Measurements from ENCODE around the gene BCOR.

DNA sequence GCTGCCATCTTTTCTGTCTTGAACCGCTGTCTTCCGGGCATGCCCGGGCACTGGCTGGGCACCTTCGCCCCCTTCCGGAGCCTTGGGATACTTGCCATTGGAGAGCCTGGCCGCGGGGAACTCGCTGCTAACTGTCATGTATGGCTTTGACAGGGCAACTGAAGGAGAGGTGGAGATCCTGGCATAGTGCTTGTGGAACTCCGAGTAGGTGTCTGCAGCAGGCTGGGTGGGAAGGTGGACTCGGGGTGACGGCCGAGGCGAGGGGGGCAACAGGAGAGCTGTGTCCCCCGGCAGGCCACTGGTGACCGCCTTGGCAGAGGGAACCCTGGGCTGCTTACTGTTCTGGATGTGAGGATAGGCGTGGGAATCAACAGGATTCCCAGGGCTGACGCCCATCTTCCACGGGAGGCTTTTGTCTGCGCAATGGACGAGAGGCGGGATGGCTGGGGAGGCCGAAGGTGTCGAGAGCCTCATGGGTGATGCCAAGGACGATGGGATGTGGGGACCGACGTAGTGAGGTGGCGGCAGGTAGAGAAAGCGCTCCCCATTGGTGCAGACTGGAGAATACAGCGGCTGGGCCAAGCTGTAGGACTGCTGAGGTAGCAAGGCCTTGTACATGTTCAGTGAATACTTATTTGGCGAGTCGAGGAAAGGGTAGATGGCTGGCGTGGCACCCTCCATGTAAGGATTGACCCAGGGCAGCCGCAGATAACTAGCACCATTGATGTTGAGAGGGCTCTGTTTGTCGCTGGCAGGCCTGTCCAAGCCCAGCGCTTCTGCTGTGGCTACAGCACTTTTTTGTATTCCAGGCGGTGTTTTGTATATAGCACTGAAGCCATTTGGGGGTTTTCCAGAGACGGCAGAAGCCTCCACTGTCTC lies 23.4 kb downstream of the BCOR start:
- TF ChIP-seq, protein P1, sequence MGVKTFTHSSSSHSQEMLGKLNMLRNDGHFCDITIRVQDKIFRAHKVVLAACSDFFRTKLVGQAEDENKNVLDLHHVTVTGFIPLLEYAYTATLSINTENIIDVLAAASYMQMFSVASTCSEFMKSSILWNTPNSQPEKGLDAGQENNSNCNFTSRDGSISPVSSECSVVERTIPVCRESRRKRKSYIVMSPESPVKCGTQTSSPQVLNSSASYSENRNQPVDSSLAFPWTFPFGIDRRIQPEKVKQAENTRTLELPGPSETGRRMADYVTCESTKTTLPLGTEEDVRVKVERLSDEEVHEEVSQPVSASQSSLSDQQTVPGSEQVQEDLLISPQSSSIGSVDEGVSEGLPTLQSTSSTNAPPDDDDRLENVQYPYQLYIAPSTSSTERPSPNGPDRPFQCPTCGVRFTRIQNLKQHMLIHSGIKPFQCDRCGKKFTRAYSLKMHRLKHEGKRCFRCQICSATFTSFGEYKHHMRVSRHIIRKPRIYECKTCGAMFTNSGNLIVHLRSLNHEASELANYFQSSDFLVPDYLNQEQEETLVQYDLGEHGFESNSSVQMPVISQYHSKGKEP (CRISPR knock-in tag; IDR thresholded peaks at IDR 0.05), result no peak
- TF ChIP-seq ZC3H4 (CRISPR knock-in tag; IDR thresholded peaks at IDR 0.05; ENCODE audit: borderline replicate concordance) (no peak), REST (IDR thresholded peaks at IDR 0.05; ENCODE audit: borderline replicate concordance in 1 of 2, low read depth in 1 of 2, low read length in 2 of 2) (no peak), JUN (CRISPR knock-in tag; IDR thresholded peaks at IDR 0.05) (no peak), ZNF558 (CRISPR knock-in tag; IDR thresholded peaks at IDR 0.05; ENCODE audit: borderline replicate concordance) (no peak), ZNF790 (CRISPR knock-in tag; IDR thresholded peaks at IDR 0.05; ENCODE audit: borderline replicate concordance) (no peak), E2F1 (CRISPR knock-in tag; IDR thresholded peaks at IDR 0.05) (no peak), SAFB2 (CRISPR knock-in tag; IDR thresholded peaks at IDR 0.05; ENCODE audit: borderline replicate concordance, low read depth) (no peak)
